Stimulated activated CD8-positive, alpha-beta memory T cell treated with anti-CD3 and anti-CD28 coated beads, Interleukin-4, amount 100 ng/mL, for 1 hour (primary cell): ENCODE data around the gene MCTP2.
A peak's percentile ranks its signal among the peaks of the same experiment; 100 is the strongest.

ENCODE experiments used
- DNase-seq, 2 donors: peaks; one replicate each; pipeline ENCODE4 v3.0.0-alpha.2; 2020; ENCODE audit warnings: low read depth in 2 of 2, low spot score in 1 of 2

MCTP2 gene

GRCh38 chr15:94230883-94231722 lies at the start of gene MCTP2:
MCTP2 (plus strand) TSS chr15:94231561; CDS start chr15:94298266, 66,705 bp downstream.
- peak; percentile 61 to 68 for DNase-seq

GRCh38 chr15:94182883-94183282 lies 48.5 kb upstream of the MCTP2 start:
- no peak for DNase-seq

- DNase-seq = no peak
Observed at GRCh38 chr15:94185547-94186236, 45.7 kb upstream of the MCTP2 start.

- DNase-seq = no peak
Observed at GRCh38 chr15:94186770-94187331, 44.5 kb upstream of the MCTP2 start.

GRCh38 chr15:94193906-94194305 lies 37.5 kb upstream of the MCTP2 start:
- DNase-seq = no peak

GRCh38 chr15:94196531-94196930 lies 34.8 kb upstream of the MCTP2 start:
- no peak for DNase-seq

GRCh38 chr15:94198633-94199032 lies 32.7 kb upstream of the MCTP2 start:
- no peak for DNase-seq

GRCh38 chr15:94199725-94200124 lies 31.6 kb upstream of the MCTP2 start:
- DNase-seq = no peak

- DNase-seq = no peak
Observed at GRCh38 chr15:94203306-94203705, 28.1 kb upstream of the MCTP2 start.

GRCh38 chr15:94205366-94205765 lies 26.0 kb upstream of the MCTP2 start:
- DNase-seq = no peak

GRCh38 chr15:94206463-94207167 lies 24.7 kb upstream of the MCTP2 start:
- DNase-seq = no peak

GRCh38 chr15:94212291-94212690 lies 19.1 kb upstream of the MCTP2 start:
- DNase-seq = no peak

GRCh38 chr15:94225616-94226015 lies 5.7 kb upstream of the MCTP2 start:
- no peak for DNase-seq

- no peak for DNase-seq
Observed at GRCh38 chr15:94228611-94229010, 2.8 kb upstream of the MCTP2 start.

GRCh38 chr15:94229591-94230369 lies 1.6 kb upstream of the MCTP2 start:
- DNase-seq = no peak

- DNase-seq = no peak
Observed at GRCh38 chr15:94230431-94230882, 904 bp upstream of the MCTP2 start.

- DNase-seq = no peak
Observed at GRCh38 chr15:94231723-94232468, 535 bp downstream of the MCTP2 start.

- DNase-seq = no peak
Observed at GRCh38 chr15:94233441-94233840, 2.1 kb downstream of the MCTP2 start.

- no peak for DNase-seq
Observed at GRCh38 chr15:94234300-94234699, 2.9 kb downstream of the MCTP2 start.

- DNase-seq = no peak
Observed at GRCh38 chr15:94235041-94235440, 3.7 kb downstream of the MCTP2 start.
